B cell (primary cell): ENCODE measurements around the gene IRX4.

Experiments
- EZH2 ChIP-seq: IDR thresholded peaks from 2 replicates; pipeline ENCODE4 v1.6.1; 2012; ENCODE audit warnings: borderline replicate concordance, low read depth, mild to moderate bottlenecking, moderate library complexity, low read length; ENCODE audit not compliant: insufficient read depth, poor library complexity, severe bottlenecking
- TF ChIP-seq, protein P1 (sequence below): fragments of 200-600 bp; IDR thresholded peaks from one replicate; pipeline ENCODE4 v1.8.0; 2022; ENCODE audit warnings: antibody characterized with exemption, mild to moderate bottlenecking

- TF ChIP-seq, protein P1, sequence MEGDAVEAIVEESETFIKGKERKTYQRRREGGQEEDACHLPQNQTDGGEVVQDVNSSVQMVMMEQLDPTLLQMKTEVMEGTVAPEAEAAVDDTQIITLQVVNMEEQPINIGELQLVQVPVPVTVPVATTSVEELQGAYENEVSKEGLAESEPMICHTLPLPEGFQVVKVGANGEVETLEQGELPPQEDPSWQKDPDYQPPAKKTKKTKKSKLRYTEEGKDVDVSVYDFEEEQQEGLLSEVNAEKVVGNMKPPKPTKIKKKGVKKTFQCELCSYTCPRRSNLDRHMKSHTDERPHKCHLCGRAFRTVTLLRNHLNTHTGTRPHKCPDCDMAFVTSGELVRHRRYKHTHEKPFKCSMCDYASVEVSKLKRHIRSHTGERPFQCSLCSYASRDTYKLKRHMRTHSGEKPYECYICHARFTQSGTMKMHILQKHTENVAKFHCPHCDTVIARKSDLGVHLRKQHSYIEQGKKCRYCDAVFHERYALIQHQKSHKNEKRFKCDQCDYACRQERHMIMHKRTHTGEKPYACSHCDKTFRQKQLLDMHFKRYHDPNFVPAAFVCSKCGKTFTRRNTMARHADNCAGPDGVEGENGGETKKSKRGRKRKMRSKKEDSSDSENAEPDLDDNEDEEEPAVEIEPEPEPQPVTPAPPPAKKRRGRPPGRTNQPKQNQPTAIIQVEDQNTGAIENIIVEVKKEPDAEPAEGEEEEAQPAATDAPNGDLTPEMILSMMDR = no peak
- TF ChIP-seq EZH2 = no peak
These were observed 16.8 kb downstream of the IRX4 start for GRCh38 chr5:1865948-1866347.
